ENCODE results near the gene AKAP8. TPM values are rescaled to one million over a fixed set of nuclear protein-coding genes. Genes with fewer than 3 reads are reported as not detected.
"Not testable (repeated sequence)": the region's sequence is repeated elsewhere in the genome, so short reads cannot be mapped to it uniquely, and the experiment has no call there.

AKAP8 gene
- total RNA-seq, 1 experiment from 2014 or later, result 35.8 TPM

DNA sequence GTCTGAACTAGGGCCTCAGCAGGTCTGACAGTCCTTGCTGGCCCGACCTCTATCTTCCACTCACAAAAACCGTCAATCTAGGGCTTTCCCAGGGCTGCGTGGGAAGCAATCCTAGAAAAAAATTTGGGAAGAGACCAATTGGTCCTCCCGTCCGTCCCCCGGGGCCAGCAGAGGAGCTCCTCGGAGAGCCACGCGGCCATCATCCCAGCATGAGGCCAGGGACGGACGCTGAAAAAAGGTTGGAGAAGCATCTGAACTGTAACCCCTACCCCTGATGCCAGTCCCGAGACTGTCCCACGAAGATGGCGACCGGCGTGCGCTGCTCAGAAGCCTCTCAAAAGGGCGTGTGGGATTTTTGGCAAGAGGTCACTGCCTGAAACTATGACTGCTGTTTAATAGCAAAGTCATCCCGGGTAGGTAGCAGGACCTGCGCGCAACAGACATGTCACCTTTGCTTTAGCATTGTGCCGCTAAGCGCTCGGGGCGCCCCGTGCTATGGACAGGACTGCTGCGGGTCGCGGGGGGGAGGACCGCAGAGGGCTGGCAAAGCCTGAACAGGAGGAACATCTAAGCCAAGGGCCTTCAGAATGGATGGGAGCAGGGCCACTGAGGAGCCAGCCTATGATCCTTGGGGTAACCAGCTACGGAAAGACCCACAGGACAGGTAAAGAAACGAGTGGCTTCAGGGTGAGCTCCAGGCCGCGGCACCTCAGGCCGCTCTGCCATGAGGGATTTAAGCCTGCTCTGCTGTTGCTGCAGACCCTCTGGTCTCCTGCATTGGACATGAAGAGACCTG lies 10.6 kb downstream of the AKAP8 start:
- no peak overlapping the region for H3K4me3 Mint-ChIP-seq (ENCODE audit: low read depth, unreplicated experiment)
- DNase-seq, result no peak
- TF ChIP-seq CTCF (IDR thresholded peaks at IDR 0.05; ENCODE audit: unreplicated experiment), result no peak
- no TSS peak for BruUV-seq (replicated peaks)
- CTCF ChIA-PET, result no interaction called here
- H3K36me3 Mint-ChIP-seq (ENCODE audit: insufficient read depth, unreplicated experiment), result peaks cover 45% of the 10 kb centered on the region
- intact Hi-C loops (cut with micrococcal nuclease; ENCODE audit: unreplicated experiment), result no loop called here
- no peak overlapping the region for H3K27ac Mint-ChIP-seq (ENCODE audit: unreplicated experiment)
- no peaks in the 10 kb centered on the region for H3K9me3 Mint-ChIP-seq (ENCODE audit: low read depth, unreplicated experiment)
- no peaks in the 10 kb centered on the region for H3K4me1 Mint-ChIP-seq (ENCODE audit: low read depth, unreplicated experiment)
- no peaks in the 10 kb centered on the region for H3K27me3 Mint-ChIP-seq (ENCODE audit: unreplicated experiment)

DNA sequence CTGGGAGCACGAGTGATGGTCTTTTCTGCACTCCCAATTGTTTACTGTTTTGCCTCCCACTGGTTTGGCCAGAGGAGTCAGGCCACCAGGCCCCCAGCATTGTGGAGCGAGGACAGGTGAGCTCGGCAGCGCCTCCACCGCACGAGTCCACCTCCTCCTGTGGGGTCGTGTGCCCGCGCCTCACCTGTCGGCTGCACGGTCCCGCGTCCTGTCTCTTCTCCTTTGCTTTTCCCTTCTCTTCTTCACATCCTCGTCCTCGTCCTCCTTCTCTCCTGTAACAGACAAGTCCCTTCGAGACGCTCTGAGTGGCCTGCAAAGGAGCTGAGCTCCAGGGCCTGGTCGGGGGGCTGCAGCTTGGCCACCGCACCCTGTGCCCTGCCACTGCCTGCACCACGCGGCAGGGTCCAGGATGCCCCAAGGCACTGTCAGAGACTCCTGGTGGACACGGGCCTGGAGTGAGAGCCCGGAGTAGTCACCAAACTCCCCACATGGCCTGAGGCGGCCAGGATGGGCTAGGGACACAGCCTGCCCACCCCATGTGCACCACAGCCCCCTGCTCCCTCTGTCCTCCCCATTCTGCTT lies 11.4 kb downstream of the AKAP8 start:
- intact Hi-C loops (cut with micrococcal nuclease; ENCODE audit: unreplicated experiment), result no loop called here
- no peak for TF ChIP-seq CTCF (IDR thresholded peaks at IDR 0.05; ENCODE audit: unreplicated experiment)
- no peak overlapping the region for H3K4me3 Mint-ChIP-seq (ENCODE audit: low read depth, unreplicated experiment)
- H3K27ac Mint-ChIP-seq (ENCODE audit: unreplicated experiment), result no peak overlapping the region
- H3K36me3 Mint-ChIP-seq (ENCODE audit: insufficient read depth, unreplicated experiment), result peaks cover 41% of the 10 kb centered on the region
- DNase-seq, result no peak
- no peaks in the 10 kb centered on the region for H3K9me3 Mint-ChIP-seq (ENCODE audit: low read depth, unreplicated experiment)
- CTCF ChIA-PET, result no interaction called here
- H3K4me1 Mint-ChIP-seq (ENCODE audit: low read depth, unreplicated experiment), result no peaks in the 10 kb centered on the region
- BruUV-seq (replicated peaks), result no TSS peak
- no peaks in the 10 kb centered on the region for H3K27me3 Mint-ChIP-seq (ENCODE audit: unreplicated experiment)

- Mint-ChIP-seq H3K4me1 (ENCODE audit: low read depth, unreplicated experiment) (no peaks in the 10 kb centered on the region), H3K36me3 (ENCODE audit: insufficient read depth, unreplicated experiment) (peaks cover 37% of the 10 kb centered on the region)
- CTCF ChIA-PET, result no interaction called here
These were observed 12.1 kb downstream of the AKAP8 start for GRCh38 chr19:15367439-15367838.

DNA sequence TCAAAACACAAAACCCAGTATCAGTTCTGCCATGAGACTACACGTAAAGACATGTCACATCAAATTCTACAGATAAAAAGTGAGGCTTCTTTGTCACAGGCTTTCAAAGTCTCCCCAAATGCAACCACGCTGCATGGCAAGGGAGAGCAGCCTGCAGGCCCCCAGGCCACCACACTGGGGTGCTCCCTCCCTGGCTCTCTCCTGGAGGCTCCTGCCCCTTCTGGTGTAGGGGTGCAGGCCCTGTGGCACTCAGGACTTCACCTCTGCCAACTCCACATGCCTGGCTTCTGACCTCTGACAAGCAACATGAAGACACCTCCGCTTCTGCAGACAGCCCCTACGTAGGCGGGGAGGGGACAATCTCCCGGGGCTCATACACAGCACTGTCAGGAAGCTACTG lies 14.3 kb downstream of the AKAP8 start:
- H3K27ac Mint-ChIP-seq (ENCODE audit: unreplicated experiment), result no peak overlapping the region
- intact Hi-C loops (cut with micrococcal nuclease; ENCODE audit: unreplicated experiment), result no loop called here
- H3K36me3 Mint-ChIP-seq (ENCODE audit: insufficient read depth, unreplicated experiment), result peaks cover 49% of the 10 kb centered on the region
- TF ChIP-seq CTCF (IDR thresholded peaks at IDR 0.05; ENCODE audit: unreplicated experiment), result no peak
- no peaks in the 10 kb centered on the region for H3K9me3 Mint-ChIP-seq (ENCODE audit: low read depth, unreplicated experiment)
- CTCF ChIA-PET, result interaction anchor here (0.5 kb wide), 1 partner anchor 17 kb away, joined by 3 read pairs; no protein-coding TSS in a partner anchor
- no peak for DNase-seq
- no peak overlapping the region for H3K4me3 Mint-ChIP-seq (ENCODE audit: low read depth, unreplicated experiment)
- H3K4me1 Mint-ChIP-seq (ENCODE audit: low read depth, unreplicated experiment), result no peaks in the 10 kb centered on the region
- BruUV-seq (replicated peaks), result no TSS peak
- no peaks in the 10 kb centered on the region for H3K27me3 Mint-ChIP-seq (ENCODE audit: unreplicated experiment)

More at GRCh38 chr19:15367439-15367838, 12.1 kb downstream of the AKAP8 start:
- Mint-ChIP-seq H3K27ac (ENCODE audit: unreplicated experiment) (no peak overlapping the region), H3K9me3 (ENCODE audit: low read depth, unreplicated experiment) (no peaks in the 10 kb centered on the region), H3K4me3 (ENCODE audit: low read depth, unreplicated experiment) (no peak overlapping the region), H3K27me3 (ENCODE audit: unreplicated experiment) (no peaks in the 10 kb centered on the region)
- intact Hi-C loops (cut with micrococcal nuclease; ENCODE audit: unreplicated experiment), result no loop called here
- no peak for DNase-seq
- no TSS peak for BruUV-seq (replicated peaks)
- no peak for TF ChIP-seq CTCF (IDR thresholded peaks at IDR 0.05; ENCODE audit: unreplicated experiment)

DNA sequence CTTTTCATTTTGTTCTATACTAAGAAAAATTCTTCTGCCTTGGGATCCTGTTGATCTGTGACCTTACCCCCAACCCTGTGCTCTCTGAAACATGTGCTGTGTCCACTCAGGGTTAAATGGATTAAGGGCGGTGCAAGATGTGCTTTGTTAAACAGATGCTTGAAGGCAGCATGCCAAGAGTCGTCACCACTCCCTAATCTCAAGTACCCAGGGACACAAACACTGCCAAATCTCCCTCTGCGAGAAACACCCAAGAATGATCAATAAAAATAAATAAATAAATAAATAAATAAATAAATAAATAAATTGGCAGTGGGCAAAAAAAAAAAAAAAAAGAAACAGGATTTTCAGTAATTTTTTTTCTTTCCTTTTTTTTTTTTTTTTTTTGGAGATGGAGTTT lies 15.8 kb downstream of the AKAP8 start:
- intact Hi-C loops (cut with micrococcal nuclease; ENCODE audit: unreplicated experiment); H3K9me3 Mint-ChIP-seq (ENCODE audit: low read depth, unreplicated experiment); DNase-seq; H3K27me3 Mint-ChIP-seq (ENCODE audit: unreplicated experiment); H3K27ac Mint-ChIP-seq (ENCODE audit: unreplicated experiment); CTCF ChIA-PET; H3K4me1 Mint-ChIP-seq (ENCODE audit: low read depth, unreplicated experiment); H3K4me3 Mint-ChIP-seq (ENCODE audit: low read depth, unreplicated experiment); BruUV-seq (replicated peaks): not testable (repeated sequence)
- H3K36me3 Mint-ChIP-seq (ENCODE audit: insufficient read depth, unreplicated experiment), result peaks cover 46% of the 10 kb centered on the region

DNA sequence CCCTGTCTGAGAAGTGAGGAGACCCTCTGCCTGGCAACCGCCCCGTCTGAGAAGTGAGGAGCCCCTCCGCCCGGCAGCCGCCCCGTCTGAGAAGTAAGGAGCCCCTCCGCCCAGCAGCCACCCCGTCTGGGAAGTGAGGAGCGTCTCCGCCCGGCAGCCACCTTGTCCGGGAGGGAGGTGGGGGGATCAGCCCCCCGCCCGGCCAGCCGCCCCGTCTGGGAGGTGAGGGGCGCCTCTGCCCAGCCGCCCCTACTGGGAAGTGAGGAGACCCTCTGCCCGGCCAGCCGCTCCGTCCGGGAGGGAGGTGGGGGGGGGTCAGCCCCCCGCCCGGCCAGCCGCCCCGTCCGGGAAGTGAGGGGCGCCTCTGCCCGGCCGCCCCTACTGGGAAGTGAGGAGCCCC lies 16.5 kb downstream of the AKAP8 start:
- intact Hi-C loops (cut with micrococcal nuclease; ENCODE audit: unreplicated experiment); H3K4me1 Mint-ChIP-seq (ENCODE audit: low read depth, unreplicated experiment); CTCF ChIA-PET; BruUV-seq (replicated peaks); H3K4me3 Mint-ChIP-seq (ENCODE audit: low read depth, unreplicated experiment); H3K27me3 Mint-ChIP-seq (ENCODE audit: unreplicated experiment); H3K9me3 Mint-ChIP-seq (ENCODE audit: low read depth, unreplicated experiment); H3K27ac Mint-ChIP-seq (ENCODE audit: unreplicated experiment); DNase-seq: not testable (repeated sequence)
- H3K36me3 Mint-ChIP-seq (ENCODE audit: insufficient read depth, unreplicated experiment), result peaks cover 46% of the 10 kb centered on the region

DNA sequence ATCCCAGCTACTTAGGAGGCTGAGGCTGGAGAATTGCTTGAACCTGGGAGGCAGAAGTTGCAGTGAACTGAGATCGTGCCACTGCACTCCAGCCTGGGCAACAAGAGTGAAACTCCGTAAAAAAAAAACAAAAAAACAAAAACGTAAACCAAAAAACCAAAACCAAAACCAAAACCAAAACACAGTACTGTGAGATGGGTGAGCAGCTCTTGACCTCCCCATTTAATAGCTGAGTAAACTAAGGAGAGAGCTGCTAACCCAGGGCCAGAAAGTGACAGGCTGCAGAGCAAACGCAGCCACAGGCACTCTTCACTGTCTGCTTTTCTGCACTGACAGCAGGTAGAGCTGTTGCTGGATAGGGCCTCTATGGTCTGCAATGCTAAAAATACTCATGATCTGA lies 19.6 kb downstream of the AKAP8 start:
- H3K27me3 Mint-ChIP-seq (ENCODE audit: unreplicated experiment); DNase-seq; H3K4me1 Mint-ChIP-seq (ENCODE audit: low read depth, unreplicated experiment); BruUV-seq (replicated peaks); H3K9me3 Mint-ChIP-seq (ENCODE audit: low read depth, unreplicated experiment); H3K27ac Mint-ChIP-seq (ENCODE audit: unreplicated experiment); intact Hi-C loops (cut with micrococcal nuclease; ENCODE audit: unreplicated experiment); CTCF ChIA-PET; H3K4me3 Mint-ChIP-seq (ENCODE audit: low read depth, unreplicated experiment): not testable (repeated sequence)
- peaks cover 50% of the 10 kb centered on the region for H3K36me3 Mint-ChIP-seq (ENCODE audit: insufficient read depth, unreplicated experiment)

All from Calu3 (cell line).